HG02981 (cell line): ENCODE data around the gene SDC3.

Experiments used
- ATAC-seq: cut with Tn5 transposase; IDR thresholded peaks from one replicate; pipeline ENCODE4 v1.9.1; 2021; ENCODE audit warnings: mild to moderate bottlenecking, moderate library complexity; ENCODE audit not compliant: unreplicated experiment

SDC3 gene

GRCh38 chr1:30890502-30891226 is 17.9 kb downstream of the SDC3 start:
- no peak for ATAC-seq

- no peak for ATAC-seq
Observed at GRCh38 chr1:30889511-30889910, 19.0 kb downstream of the SDC3 start.

GRCh38 chr1:30888975-30889374 is 19.6 kb downstream of the SDC3 start:
- no peak for ATAC-seq

- no peak for ATAC-seq
Observed at GRCh38 chr1:30888391-30888790, 20.2 kb downstream of the SDC3 start.

- ATAC-seq: no peak
Observed at GRCh38 chr1:30887485-30888315, 20.9 kb downstream of the SDC3 start.

GRCh38 chr1:30886710-30887428 is 21.7 kb downstream of the SDC3 start:
- ATAC-seq: no peak

GRCh38 chr1:30885570-30886522 is 22.7 kb downstream of the SDC3 start:
- ATAC-seq: no peak

- no peak for ATAC-seq
Observed at GRCh38 chr1:30884723-30885122, 23.8 kb downstream of the SDC3 start.

- ATAC-seq: no peak
Observed at GRCh38 chr1:30883389-30884172, 25.0 kb downstream of the SDC3 start.

GRCh38 chr1:30882678-30883388 is 25.7 kb downstream of the SDC3 start:
- ATAC-seq: no peak

GRCh38 chr1:30881319-30882181 is 27.0 kb downstream of the SDC3 start:
- peak; percentile 76 for ATAC-seq

GRCh38 chr1:30880678-30881318 is 27.8 kb downstream of the SDC3 start:
- no peak for ATAC-seq

GRCh38 chr1:30879940-30880677 is 28.4 kb downstream of the SDC3 start:
- no peak for ATAC-seq

- no peak for ATAC-seq
Observed at GRCh38 chr1:30879126-30879786, 29.3 kb downstream of the SDC3 start.

GRCh38 chr1:30878559-30878958 is 30.0 kb downstream of the SDC3 start:
- ATAC-seq: no peak

GRCh38 chr1:30878016-30878415 is 30.5 kb downstream of the SDC3 start:
- ATAC-seq: no peak
